Fibroblast of skin of abdomen (primary cell): ENCODE results near the gene PCARE.

Experiments used
- DNase-seq: peaks from one replicate; pipeline ENCODE4 v3.0.0-alpha.2; 2013

PCARE gene

DNA sequence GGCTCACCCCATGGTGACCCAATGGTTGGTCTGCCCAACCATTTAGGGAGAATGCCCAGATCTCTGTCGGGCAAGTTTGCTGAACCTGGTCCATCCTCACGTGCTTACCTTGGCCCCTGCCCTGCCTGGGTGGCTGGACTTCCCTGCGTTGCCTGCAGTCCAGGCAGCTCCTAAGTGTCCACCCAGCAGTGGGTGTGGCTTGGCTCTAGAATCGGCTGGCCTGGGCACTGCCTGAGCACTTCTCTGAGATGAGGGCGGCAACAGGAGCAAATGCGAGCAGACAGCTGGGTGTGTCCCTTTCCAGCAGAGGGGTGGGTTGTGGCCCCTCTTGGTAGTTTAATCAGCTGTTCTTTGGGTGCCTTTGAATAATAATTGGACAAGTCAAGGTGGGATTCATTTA lies 11.3 kb downstream of the PCARE start:
- no peak for DNase-seq

DNA sequence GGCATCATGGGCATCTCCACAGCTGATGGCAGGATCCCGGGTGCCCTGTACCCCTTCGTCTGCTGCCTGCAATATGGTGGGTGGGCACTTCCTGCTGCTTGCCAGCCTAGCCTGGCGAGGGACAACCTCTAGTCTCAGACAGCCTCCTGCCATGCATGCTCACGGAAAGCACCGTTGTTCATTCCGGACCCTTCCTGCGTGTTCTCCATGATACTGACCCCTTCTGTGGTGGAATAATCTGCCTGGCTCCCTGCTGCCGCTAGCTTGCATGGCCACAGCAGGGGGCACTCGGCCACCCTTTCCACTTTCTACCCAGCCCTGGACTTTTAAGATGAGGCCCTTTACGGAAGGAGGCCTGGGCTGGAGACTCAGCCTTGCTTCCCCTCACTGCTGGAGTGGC lies 12.0 kb downstream of the PCARE start:
- DNase-seq: no peak

- DNase-seq: no peak
Measured at GRCh38 chr2:29061616-29062015, 12.7 kb downstream of the PCARE start.

- DNase-seq: no peak
Measured at GRCh38 chr2:29061176-29061575, 13.1 kb downstream of the PCARE start.

DNA sequence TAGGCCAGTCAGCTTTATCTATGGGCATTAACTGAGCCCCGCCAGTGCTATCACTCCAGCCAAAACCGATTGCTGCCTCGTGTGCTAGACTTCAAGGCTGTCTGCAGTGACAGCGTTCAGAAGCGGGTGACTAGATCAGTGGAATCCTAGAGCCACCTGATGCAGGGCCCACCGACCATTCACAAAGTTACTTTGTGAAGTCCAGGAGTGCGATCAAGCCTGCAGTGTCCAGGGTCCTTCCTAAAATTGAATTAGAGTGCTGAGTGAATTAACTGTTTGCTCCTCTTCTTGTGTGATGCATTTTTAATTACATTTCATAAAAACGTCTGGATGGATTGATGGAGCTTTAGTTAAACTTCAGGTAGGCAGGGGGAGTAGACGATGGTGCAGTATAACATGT lies 13.9 kb downstream of the PCARE start:
- no peak for DNase-seq

GRCh38 chr2:29059624-29060023 lies 14.7 kb downstream of the PCARE start:
- no peak for DNase-seq

DNA sequence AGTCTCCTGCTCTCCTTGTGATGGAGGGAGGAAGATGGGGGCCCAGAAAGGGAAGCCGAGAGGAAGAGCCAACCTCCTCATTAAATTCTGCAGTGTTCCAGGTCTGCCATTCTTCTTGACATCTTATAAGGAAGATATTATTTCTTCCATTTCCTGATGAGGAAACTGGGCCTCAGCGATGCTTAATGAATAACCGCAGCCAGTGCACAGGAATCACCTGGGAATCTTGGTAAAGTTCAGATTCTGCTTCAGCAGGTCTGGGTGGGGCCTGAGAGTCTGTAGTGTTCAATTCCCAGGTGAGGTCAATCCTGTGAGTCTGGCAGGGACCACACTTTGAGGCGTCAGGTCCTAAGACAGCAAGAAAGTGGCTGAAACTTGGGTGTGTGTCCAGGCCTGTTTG lies 17.3 kb downstream of the PCARE start:
- no peak for DNase-seq

GRCh38 chr2:29056452-29056851 lies 17.9 kb downstream of the PCARE start:
- DNase-seq: no peak

- no peak for DNase-seq
Measured at GRCh38 chr2:29055601-29056000, 18.7 kb downstream of the PCARE start.

- DNase-seq: no peak
Measured at GRCh38 chr2:29054430-29054829, 19.9 kb downstream of the PCARE start.

DNA sequence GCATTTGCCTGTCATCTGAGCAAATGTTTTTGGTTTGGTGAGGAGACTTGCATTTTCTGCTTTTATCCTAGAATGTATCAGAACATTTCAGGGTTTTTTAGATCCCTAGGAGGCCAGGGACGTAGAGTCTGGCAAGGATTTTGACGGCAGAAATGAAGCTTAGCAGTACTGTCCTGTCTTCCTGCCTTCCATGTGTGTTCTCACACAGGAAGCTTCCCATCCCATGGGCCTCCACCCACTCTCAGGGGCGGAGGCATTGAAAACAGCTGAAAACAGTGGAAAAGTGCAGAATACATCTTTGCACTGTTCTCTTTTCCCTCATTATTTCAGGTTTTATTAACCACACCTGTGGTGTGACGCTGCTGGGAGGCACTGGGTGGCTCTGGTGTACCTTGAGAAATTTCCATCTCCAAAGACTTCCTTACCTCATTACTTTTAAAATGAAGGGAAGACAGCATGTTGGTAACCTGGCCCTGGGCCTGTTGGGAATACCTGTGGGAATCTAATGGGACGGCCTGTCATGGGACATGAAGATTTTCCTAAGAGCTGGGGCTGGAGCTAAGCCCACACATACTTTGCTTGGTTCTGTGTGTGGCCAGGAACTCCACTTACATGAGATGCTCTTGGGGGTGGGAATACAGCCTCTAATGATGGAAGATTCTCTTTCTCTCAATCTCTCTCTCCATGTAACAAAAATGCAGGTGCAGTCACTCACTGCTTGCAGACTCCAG lies 20.5 kb downstream of the PCARE start:
- no peak for DNase-seq

DNA sequence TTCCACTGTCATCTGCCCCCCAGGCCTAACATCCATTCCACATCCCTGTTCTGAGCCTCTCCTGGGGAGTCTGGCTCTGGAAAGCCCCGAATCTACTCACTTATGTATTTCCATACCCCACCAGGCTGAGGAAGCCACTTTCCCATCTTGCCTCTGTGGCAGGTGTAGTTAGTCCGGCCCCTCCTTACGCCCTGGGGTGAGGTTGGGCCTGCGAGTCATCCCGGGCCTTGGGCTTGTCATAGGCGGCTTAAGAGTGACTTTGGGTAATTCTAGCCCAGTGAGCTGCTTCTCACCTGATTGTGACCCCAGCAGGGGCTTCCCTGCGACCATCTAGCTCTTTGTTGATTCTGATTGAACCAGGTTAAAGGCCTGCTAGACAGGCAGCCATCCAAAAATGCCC lies 21.1 kb downstream of the PCARE start:
- DNase-seq: no peak

GRCh38 chr2:29052807-29053206 lies 21.5 kb downstream of the PCARE start:
- DNase-seq: no peak

GRCh38 chr2:29051730-29052129 lies 22.6 kb downstream of the PCARE start:
- DNase-seq: no peak

- no peak for DNase-seq
Measured at GRCh38 chr2:29050591-29050990, 23.7 kb downstream of the PCARE start.

GRCh38 chr2:29047083-29047845 lies 27.1 kb downstream of the PCARE start:
- DNase-seq: no peak

DNA sequence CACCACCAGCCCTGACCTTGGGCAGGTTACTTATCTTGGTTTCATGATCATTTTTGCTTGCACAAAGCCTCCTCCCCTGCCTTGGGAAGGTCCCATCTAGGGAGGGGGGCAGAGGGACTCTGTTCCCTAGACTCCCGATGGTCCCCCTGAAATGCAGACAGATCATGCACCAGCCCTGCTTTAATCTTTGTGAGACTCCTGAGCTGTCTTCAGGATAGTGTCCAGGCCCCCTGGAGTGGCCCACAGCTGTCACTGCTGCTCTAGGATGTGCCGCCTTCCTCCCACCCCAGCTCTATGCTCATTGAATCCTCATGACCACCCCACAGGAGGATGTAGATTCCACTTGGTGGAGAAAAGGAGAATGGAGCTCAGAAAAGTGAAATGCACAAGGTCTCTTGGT lies 28.0 kb downstream of the PCARE start:
- no peak for DNase-seq

DNA sequence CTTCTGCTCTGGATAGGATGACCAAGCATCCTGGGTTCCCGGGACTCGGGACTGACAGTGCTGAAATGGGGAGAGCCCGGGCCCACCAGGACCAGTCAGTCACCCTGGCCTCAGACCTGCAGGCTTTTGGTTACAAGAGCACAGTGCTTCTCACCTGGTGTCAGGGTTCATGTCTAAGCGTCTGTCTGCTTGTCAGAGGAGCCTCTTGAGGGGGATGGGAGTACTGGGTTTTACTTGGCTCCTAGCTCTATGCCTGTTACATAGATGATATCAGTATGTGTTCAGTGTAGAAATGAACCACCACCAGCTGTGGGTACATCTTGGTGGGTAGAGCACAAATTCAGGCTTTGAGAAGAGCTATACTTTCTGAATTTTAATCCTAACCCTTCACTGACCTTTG lies 29.9 kb downstream of the PCARE start:
- no peak for DNase-seq

GRCh38 chr2:29042561-29043075 lies 31.7 kb downstream of the PCARE start:
- peak; percentile 22 for DNase-seq

DNA sequence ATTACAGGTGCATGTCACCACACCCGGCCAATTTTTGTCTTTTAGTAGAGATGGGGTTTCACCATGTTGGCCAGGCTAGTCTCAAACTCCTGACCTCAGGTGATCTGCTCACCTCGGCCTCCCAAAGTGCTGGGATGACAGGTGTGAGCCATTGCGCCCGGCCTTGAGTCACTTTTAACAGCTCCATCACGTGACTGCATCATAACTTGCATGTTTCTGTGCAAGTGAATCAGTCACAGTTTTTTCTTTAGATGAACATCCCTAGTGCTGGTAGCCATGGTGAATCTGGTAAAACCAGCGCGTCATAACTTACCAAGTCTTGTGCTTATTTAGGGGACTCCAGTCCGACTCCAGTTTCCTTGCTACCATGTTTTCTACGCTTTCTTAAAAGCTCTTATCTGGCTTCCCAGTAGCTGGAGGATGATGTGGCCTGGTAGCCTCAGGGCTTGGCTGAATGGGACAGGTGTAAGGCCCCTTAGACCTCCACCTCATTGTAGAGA lies 33.1 kb downstream of the PCARE start:
- no peak for DNase-seq

GRCh38 chr2:29040552-29040951 lies 33.8 kb downstream of the PCARE start:
- no peak for DNase-seq

DNA sequence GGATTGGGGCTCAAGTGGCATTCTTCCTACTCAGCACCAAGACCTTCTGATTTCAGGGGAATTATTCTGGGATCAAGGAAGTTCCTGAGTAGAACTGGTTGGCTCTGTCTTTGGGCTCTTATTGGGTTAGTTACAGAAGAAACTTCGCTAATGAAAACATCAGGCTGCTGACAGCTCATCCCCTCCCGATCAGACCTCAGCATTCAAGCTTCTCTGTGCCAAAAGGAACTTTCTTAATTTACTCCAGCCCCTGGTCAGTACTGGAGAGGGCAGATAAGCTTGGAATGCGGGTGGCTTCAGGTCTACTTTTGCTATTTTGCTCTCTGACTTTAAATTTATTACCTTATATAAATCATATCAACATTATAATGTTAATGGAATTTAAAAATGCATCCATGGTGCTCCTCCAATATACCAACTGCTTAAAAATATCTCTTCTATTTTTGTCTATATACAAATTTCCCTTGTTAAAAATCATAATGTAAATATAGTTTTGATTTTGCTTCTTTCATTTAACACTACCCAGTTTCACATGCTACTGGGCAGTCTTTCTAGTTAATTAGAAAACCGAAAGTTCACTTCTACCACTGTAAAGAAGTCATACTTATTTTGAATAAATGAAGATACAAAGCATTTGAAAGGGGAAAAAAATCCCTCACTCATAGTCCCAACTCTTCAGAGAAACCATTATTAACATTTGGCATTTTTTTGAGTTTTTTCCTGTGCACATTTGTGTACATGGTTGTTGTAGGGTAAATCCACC lies 34.4 kb downstream of the PCARE start:
- DNase-seq: no peak
